SIG-M5 (cell line): ENCODE results near the gene TTC39C.
"Not testable (repeated sequence)": the region's sequence is repeated elsewhere in the genome, so short reads cannot be mapped to it uniquely, and the experiment has no call there.

Experiments
- DNase-seq: peaks from one replicate; lab custom pipeline; 2025; lab: John Stamatoyannopoulos, UW

TTC39C gene

DNA sequence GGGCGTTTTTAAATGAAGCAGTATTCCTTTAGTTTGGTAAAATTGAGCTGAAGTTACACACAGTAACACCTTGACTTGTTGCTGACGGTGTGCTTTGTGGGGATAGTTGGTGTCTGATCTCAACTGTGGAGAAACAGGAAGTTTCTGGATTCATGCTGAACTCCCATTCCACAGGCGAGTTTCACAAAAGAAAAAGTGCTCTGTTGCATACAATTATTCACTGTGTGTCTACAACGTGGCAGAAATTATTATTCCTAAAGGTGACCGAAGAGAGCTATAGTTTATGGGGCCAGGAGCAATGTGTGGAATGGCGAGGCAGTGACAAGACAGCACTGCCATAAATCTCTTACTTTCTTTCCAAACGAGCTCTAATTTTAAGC, 123.8 kb downstream of the TTC39C start:
- DNase-seq = no peak

DNA sequence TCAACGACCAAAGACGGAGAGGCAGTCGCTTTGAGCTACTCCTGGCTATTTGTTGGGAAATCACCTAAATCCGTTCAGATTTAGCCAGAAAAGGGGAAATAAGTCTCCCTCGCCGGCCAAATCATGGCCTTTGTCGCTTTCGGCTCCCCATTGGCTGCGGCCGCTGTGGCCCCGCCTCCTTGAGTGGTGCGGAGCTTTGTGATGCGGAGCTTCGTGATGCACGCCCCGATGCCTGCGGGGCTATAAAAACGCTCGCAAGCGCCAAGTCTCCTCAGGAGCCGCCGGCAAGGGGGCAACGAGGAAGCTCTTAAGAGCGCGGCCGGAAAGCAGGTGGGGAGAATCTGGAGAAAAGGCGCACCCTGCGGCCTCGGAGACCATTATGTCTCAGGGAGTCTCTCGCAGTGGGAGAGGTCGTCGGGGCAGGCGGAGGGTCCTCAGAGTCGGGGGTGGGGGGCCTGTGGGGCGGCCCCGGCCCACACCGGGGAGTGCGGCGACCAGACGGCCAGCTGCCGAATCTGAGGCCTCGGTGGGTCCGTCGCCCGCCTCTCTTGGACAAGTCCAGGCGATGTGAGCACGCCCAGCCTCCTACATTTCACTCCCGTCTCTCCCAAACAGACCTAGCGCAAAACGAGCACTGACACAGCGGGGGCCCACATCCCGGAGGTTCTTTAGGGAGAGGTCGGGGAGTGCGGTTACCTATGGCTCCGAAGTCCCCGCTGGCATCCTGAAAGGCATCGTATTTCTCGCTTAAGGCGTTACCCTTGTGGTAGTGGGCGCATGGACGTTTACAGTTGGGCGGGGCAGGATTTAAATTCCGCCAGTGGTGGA, 124.4 kb downstream of the TTC39C start, which contains the start of gene CABYR:
CABYR (plus strand) TSS at position 274 of the 828 bp plus-strand sequence. CDS start 4,053 bp downstream, outside the sequence.
- DNase-seq = no peak

DNA sequence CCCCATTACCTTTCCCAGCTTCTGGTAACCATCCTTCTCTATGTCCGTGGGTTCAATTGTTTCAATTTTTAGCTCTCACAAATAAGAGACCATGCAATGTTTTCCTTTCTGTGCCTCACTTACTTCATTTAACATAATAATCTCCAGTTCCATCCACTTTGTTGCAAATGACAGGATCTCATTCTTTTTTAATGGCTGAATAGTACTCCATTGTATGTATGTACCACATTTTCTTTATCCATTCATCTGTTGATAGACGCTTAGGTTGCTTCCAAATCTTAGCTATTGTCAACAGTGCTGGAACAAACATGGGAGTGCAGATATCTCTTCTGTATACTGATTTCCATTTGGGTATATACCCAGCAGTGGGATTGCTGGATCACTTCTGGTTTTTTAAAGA, 126.1 kb downstream of the TTC39C start:
- no peak for DNase-seq

DNA sequence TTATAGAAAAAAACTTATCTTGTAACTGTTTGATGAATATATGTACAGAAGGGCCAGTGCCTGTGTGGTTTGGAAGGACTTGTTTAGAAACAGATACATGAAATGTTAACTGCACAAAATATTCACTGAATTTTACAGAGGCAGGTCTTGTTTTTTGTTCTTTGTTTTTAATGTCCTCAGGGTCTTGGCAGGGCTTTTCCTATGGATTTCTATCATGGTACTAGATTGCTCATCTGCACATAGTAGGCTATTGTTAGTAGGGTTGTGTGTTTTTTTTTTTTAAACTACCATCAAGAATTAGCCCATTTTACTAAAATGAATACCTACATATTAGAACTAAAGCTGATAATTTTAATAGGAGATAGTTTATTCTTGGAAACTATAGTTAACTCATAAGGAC, 127.8 kb downstream of the TTC39C start:
- DNase-seq = no peak

DNA sequence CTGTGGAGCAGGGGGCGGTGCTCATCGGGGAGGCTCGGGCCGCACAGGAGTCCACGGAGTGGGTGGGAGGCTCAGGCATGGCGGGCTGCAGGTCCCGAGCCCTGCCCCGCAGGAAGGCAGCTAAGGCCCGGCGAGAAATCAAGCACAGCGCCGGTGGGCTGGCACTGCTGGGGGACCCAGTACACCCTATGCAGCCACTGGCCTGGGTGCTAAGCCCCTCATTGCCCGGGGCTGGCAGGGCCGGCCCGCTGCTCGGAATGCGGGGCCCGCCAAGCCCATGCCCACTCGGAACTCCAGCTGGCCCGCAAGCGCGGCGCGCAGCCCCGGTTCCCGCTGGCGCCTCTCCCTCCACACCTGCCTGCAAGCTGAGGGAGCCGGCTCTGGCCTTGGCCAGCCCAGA, 135.0 kb downstream of the TTC39C start:
- DNase-seq = not testable (repeated sequence)

DNA sequence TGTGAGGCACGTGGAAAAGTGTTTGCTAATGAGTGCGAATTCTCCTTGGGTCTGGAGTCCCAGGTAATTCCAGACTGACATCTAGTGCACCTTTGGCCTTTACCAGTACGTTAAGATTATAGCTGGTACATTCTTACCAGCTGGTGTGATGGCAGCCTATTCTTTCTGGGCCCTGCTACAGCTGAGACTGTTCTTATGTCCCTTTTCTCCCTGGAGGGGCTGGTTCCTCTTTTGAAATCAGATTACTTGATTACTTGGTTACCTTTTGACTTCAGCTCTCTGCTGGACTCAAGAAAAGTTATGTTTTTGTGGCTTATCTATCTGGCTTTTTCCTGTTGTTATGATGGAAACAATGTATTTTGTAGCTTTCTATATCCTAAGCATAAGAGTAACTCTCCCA, 138.8 kb downstream of the TTC39C start:
- DNase-seq = no peak

DNA sequence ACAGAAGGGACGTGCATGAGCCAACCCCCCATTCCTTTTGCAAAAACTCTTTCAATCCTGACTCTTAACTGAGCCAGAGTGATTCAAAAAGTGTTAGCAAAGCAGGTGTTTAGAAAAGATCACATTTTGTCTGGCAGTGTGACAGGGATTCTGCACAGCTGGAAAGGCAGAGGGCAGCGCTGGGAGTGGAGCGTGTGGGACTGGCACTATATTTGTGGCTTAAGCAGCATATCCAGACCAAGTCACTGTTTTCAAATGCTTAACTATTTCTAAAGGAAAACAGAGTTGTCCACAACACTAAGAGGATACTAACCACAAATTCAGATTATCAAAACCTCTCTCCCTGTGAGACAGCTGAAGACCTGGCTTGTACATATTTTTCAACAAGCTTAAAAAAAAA, 143.3 kb downstream of the TTC39C start:
- DNase-seq = no peak

DNA sequence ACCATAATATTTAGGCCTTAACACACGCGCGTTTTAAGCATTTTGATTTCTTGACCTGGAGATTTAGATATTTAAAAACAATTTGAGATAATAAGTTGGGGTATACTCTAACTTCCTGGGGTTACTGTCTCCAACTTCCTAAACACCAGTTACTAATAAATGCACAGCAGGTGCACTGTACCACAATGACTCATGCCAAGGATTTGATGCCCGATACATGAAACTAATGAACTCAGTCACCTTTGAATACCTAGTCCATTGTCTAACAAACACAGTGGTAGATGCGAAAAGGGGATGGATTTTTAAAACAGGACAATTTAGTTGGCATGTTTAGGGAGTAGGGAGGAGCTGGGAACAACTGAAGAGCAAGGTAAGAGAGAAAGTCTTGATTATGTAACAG, 145.5 kb downstream of the TTC39C start:
- no peak for DNase-seq

DNA sequence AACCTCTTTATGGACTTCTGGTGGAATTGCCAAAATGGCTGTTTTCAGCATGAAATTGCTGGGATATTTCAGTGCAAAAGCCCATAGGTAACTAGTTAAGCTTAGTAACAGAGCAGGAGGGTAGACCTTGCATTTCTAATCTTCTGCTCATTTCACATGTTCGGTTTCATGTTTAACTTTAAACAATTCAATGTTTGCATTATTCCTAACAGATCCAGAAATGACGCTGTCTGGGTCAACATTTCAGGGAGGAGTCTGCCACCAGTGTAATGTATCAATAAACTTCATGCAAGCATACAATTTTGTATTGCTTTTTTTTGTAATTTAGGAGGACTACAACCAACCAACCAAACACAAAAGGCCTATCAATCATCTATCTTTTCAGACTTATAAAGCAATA, 146.8 kb downstream of the TTC39C start:
- no peak for DNase-seq

DNA sequence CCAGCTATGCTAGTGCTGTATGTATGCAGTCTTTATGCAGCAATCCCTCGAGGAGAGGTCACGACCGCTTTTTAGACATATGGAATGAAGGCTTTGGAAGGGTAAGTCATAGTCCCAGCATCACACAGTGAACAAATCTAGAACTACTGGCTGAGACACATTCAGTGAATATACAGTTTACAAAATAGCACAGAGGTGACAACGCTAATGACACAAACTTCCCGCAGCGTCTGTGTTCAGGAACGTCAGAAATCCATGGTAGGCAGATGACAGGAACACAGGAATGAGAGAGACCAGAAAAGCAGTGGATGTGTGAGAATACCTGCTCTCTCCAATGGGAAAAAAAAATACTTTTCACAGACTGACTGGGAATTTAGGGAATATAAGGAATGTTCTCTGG, 153.9 kb downstream of the TTC39C start:
- no peak for DNase-seq

DNA sequence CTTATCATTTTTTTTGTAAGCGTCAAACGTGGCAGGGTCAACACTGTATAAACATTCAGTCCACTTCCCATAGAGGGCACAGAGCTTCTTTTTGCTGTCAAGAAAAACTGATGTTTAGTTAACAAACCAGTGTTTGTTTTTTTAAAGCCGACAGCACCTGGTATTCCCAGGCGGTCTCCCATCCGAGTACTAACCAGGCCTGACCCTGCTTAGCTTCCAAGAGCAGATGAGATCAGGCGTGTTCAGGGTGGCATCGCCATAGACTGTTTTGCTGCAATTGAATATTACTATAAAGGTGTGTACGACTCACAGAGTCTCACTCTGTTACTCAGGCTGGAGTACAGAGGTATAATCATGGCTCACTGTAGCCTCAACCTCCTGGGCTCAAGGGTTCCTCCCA, 155.8 kb downstream of the TTC39C start:
- DNase-seq = no peak

DNA sequence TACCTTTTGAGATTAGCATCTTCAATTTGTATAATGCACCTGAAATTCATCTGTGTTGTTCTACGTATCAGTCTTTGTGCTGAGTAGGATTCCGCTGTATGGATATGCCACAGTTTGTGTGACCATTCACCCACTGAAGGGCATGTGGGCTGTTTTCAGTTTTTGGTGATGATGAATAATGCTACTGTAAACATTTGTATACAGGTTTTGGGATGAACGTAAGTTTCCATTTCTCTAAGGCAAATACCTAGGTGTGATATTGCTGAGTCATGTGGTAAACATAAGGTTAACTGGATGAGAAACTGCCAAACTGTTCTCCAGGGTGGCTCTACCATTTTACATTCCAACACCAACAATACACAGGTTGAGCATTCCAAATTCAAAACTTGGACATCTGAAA, 159.4 kb downstream of the TTC39C start:
- no peak for DNase-seq

DNA sequence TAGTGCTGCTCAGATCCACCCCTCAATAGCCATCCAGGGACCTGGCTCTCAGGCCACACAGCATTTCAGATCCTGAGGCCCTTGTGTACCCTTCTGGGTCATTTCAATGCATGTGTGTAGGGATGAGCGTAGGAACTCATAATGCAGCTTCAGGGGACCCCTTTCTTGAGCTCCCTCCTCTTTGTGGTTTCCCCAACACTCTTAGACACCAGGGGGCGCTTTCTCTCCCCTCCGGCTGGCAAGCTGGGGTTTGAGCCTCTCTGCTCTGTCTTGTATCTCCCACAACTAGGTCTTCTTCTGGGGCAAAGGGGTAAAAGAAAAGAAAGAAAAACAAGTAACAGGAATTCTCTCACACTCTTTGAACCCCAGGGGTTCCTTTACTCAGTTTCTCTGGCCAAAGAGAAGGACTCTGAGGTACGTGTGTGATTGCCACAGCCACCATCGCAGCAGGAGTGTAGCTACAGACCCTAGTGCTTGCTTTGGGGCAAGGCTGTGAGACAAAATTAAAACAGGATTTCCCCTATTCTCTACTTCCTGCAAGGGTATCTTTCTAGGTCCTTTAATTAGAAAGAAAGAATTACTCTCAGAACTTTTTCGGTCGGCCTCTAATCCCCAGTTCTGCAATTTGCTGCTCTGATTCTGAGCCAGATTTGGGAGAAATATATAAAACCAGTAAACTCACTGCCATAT, 162.3 kb downstream of the TTC39C start:
- DNase-seq = no peak

DNA sequence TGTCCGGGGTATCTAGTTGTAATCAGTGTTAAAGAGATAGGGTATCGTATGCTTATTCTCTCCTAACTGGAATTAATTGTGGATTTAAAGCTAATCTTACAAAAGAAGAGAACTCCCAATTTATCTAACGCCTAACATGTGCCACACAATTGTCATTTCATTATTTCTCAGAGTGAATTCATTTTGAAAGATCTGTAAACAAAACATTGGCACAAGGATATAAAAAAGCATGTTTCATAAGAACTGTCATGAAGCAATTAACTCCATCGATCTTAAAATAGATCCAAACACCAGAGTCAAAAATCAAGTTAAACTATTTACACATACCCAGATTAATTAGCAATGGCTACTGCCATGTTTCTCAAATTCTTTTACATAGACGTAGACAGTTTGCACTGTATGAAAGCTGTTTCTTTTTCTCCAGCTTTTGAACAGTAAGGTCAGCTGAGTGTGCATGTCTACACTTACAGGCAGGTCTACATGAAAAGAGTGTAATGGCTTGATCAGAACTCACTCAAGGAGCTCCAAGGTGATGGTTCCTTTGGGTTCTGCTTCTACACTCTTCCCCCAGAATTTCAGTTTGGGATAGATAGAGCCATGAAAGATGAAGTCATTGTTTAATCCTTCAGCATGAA, 163.1 kb downstream of the TTC39C start:
- DNase-seq = no peak

DNA sequence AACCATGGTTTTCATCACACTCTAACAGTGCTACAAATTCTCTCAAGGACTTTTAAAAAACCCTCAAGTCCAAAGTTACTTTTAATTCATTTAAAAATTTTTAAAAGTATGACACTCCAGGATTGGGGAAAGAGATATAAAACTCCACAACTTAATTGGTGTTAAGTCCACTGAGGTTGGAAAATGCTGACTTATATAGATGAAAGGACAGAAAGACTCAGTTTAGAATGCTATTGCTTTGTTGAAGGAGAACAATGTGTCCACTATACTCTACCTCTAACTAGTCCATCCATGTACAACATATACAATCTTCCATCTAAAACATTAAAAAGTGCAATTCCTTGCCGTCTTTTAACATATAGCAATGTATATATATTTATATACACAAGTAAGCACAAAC, 165.5 kb downstream of the TTC39C start:
- DNase-seq = no peak

DNA sequence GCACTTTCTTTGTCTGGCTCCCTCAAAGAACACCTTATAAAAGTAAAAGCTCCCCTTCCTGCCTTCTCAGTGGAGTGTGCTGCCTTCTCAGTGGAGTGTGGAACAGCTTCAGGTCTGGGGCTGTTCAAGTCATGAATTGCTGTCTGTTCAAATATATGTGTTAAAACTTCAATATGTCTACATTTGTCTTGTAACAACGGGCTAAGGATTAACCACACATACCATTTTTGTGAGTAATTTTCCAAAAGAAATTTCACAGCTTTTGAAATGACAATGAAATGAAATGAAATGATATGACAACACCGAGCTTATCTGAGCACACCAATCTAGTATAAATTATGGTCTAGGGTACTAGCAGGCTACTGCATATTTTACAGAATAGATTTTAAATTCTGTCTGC, 167.3 kb downstream of the TTC39C start:
- no peak for DNase-seq
